Astrocyte (in vitro differentiated cells and primary cell): ENCODE measurements around the gene RBM22. TPM values are rescaled to one million over a fixed set of nuclear protein-coding genes. Genes with fewer than 3 reads are reported as not detected.

ENCODE experiments used
- DNase-seq: peaks from one replicate; pipeline ENCODE4 v3.0.0-alpha.2; 2010; ENCODE audit warnings: low read depth
- FAIRE-seq: peaks from 2 replicates; lab custom pipeline; 2011; peaks lifted over from hg19 to GRCh38; lab: Jason Lieb, UNC
- H2AFZ ChIP-seq: 2 replicates; pipeline ENCODE4 v1.6.0; 2012; ENCODE audit warnings: low read depth, low read length, inconsistent platforms
- H3K27ac ChIP-seq: 2 replicates; pipeline ENCODE4 v1.5.1; 2011; ENCODE audit warnings: low read depth, low read length, inconsistent platforms
- H3K27me3 ChIP-seq: 2 replicates; pipeline ENCODE4 v1.6.0; 2011; ENCODE audit warnings: low read length, inconsistent platforms; ENCODE audit not compliant: insufficient read depth
- H3K36me3 ChIP-seq: 2 replicates; pipeline ENCODE4 v1.5.1; 2011; ENCODE audit warnings: low read length, inconsistent platforms; ENCODE audit not compliant: insufficient read depth
- H3K4me1 ChIP-seq: 2 replicates; pipeline ENCODE4 v1.5.1; 2011; ENCODE audit warnings: low read length, inconsistent platforms; ENCODE audit not compliant: insufficient read depth
- H3K4me2 ChIP-seq: 2 replicates; pipeline ENCODE4 v1.6.0; 2012; ENCODE audit warnings: low read length, inconsistent platforms
- H3K4me3 ChIP-seq: 2 replicates; pipeline ENCODE4 v1.5.1; 2011; ENCODE audit warnings: low read depth, mild to moderate bottlenecking, low read length, inconsistent platforms; ENCODE audit not compliant: insufficient read depth
- H3K79me2 ChIP-seq: 2 replicates; pipeline ENCODE4 v1.6.0; 2012; ENCODE audit warnings: mild to moderate bottlenecking, low read length, inconsistent platforms; ENCODE audit not compliant: insufficient read depth
- H3K9ac ChIP-seq: 2 replicates; pipeline ENCODE4 v1.6.0; 2012; ENCODE audit warnings: mild to moderate bottlenecking, low read length, inconsistent platforms
- H3K9me3 ChIP-seq: 2 replicates; pipeline ENCODE4 v1.5.1; 2012; ENCODE audit warnings: low read depth, mild to moderate bottlenecking, low read length, inconsistent platforms; ENCODE audit not compliant: insufficient read depth
- H4K20me1 ChIP-seq: 2 replicates; pipeline ENCODE4 v1.6.0; 2012; ENCODE audit warnings: low read length, inconsistent platforms; ENCODE audit not compliant: insufficient read depth
- H3K27ac Mint-ChIP-seq: one replicate; pipeline ENCODE4 v1.8.0; 2021; ENCODE audit warnings: mild to moderate bottlenecking, mixed read lengths; ENCODE audit not compliant: unreplicated experiment
- H3K27me3 Mint-ChIP-seq: one replicate; pipeline ENCODE4 v1.8.0; 2021; ENCODE audit warnings: low read depth, mixed read lengths; ENCODE audit not compliant: unreplicated experiment
- H3K36me3 Mint-ChIP-seq: one replicate; pipeline ENCODE4 v1.8.0; 2021; ENCODE audit warnings: low read depth, mixed read lengths; ENCODE audit not compliant: unreplicated experiment
- H3K4me1 Mint-ChIP-seq: one replicate; pipeline ENCODE4 v1.8.0; 2021; ENCODE audit warnings: low read depth, mixed read lengths; ENCODE audit not compliant: unreplicated experiment
- H3K4me3 Mint-ChIP-seq: one replicate; pipeline ENCODE4 v1.8.0; 2021; ENCODE audit warnings: mild to moderate bottlenecking, moderate library complexity, mixed read lengths; ENCODE audit not compliant: unreplicated experiment
- H3K9me3 Mint-ChIP-seq: one replicate; pipeline ENCODE4 v1.8.0; 2021; ENCODE audit warnings: mild to moderate bottlenecking, mixed read lengths; ENCODE audit not compliant: unreplicated experiment
- CTCF ChIP-seq: IDR thresholded peaks from 2 replicates; pipeline ENCODE4 v1.5.1; 2011; ENCODE audit warnings: low read depth, mild to moderate bottlenecking, inconsistent platforms, low read length, moderate library complexity; ENCODE audit not compliant: insufficient read depth
- EZH2 ChIP-seq: IDR thresholded peaks from 2 replicates; pipeline ENCODE4 v1.6.1; 2012; ENCODE audit warnings: mild to moderate bottlenecking, low read length, inconsistent platforms; ENCODE audit not compliant: insufficient read depth
- total RNA-seq: library from RNA; stranded (reverse); gene quantifications from 2 replicates; pipeline ENCODE4 v1.2.1, GENCODE V29; 2021

Gene RBM22
- total RNA-seq, 1 donor from 2014 or later, result 47.4 TPM

GRCh38 chr5:150676578-150676977, 24.3 kb downstream of the RBM22 start:
- Histone ChIP-seq H3K27me3 (no peaks in the 10 kb centered on the region), H3K4me2 (no peak overlapping the region), H4K20me1 (no peaks in the 10 kb centered on the region), H2AFZ (no peak overlapping the region), H3K9ac (no peak overlapping the region), H3K79me2 (no peaks in the 10 kb centered on the region), H3K27ac (no peak overlapping the region), H3K9me3 (no peaks in the 10 kb centered on the region), H3K36me3 (no peaks in the 10 kb centered on the region), H3K4me1 (peaks cover 22% of the 10 kb centered on the region), H3K4me3 (no peak overlapping the region)
- Mint-ChIP-seq H3K27me3 (no peaks in the 10 kb centered on the region), H3K27ac (no peak overlapping the region), H3K9me3 (no peaks in the 10 kb centered on the region), H3K4me3 (no peak overlapping the region), H3K36me3 (peaks cover 14% of the 10 kb centered on the region), H3K4me1 (peaks cover 9% of the 10 kb centered on the region)
- TF ChIP-seq CTCF (no peak), EZH2 (no peak)
- DNase-seq (no peak), FAIRE-seq (no peak)

- Histone ChIP-seq H3K4me1 (peaks cover 22% of the 10 kb centered on the region), H3K4me2 (no peak overlapping the region), H3K9me3 (no peaks in the 10 kb centered on the region), H3K27me3 (no peaks in the 10 kb centered on the region), H4K20me1 (no peaks in the 10 kb centered on the region), H3K36me3 (no peaks in the 10 kb centered on the region), H2AFZ (no peak overlapping the region), H3K79me2 (no peaks in the 10 kb centered on the region), H3K9ac (no peak overlapping the region), H3K27ac (no peak overlapping the region), H3K4me3 (no peak overlapping the region)
- Mint-ChIP-seq H3K4me1 (peaks cover 12% of the 10 kb centered on the region), H3K4me3 (no peak overlapping the region), H3K27ac (peak overlapping the region; percentile 56), H3K36me3 (peaks cover 14% of the 10 kb centered on the region), H3K27me3 (no peaks in the 10 kb centered on the region), H3K9me3 (no peaks in the 10 kb centered on the region)
- TF ChIP-seq EZH2 (no peak), CTCF (no peak)
- FAIRE-seq (no peak), DNase-seq (no peak)
Measured at GRCh38 chr5:150675069-150675468, 25.8 kb downstream of the RBM22 start.

- Histone ChIP-seq H4K20me1 (no peaks in the 10 kb centered on the region), H3K27me3 (no peaks in the 10 kb centered on the region), H3K9me3 (no peaks in the 10 kb centered on the region), H3K27ac (no peak overlapping the region), H3K36me3 (no peaks in the 10 kb centered on the region), H3K4me1 (peaks cover 22% of the 10 kb centered on the region), H3K9ac (peak overlapping the region; percentile 2), H3K4me3 (no peak overlapping the region), H3K79me2 (no peaks in the 10 kb centered on the region), H3K4me2 (peak overlapping the region; percentile 26), H2AFZ (peak overlapping the region; percentile 20)
- Mint-ChIP-seq H3K27me3 (no peaks in the 10 kb centered on the region), H3K9me3 (no peaks in the 10 kb centered on the region), H3K36me3 (peaks cover 14% of the 10 kb centered on the region), H3K4me3 (peak overlapping the region; percentile 72), H3K27ac (peak overlapping the region; percentile 12), H3K4me1 (peaks cover 12% of the 10 kb centered on the region)
- no peak for TF ChIP-seq EZH2
- no peak for TF ChIP-seq CTCF
- FAIRE-seq, result no peak
- no peak for DNase-seq
Measured at GRCh38 chr5:150674341-150674821, 26.5 kb downstream of the RBM22 start.
